ENCODE data around the gene ANKRD10. TPM values are rescaled to one million over a fixed set of nuclear protein-coding genes. Genes with fewer than 3 reads are reported as not detected.
A peak's percentile ranks its signal among the peaks of the same experiment; 100 is the strongest.

The ANKRD10 gene
- total and polyA plus RNA-seq, 2 of the 8 experiments (the other 6 are each of a cell fraction or from before 2014, with no cell fraction given) = 146 to 218 TPM

DNA sequence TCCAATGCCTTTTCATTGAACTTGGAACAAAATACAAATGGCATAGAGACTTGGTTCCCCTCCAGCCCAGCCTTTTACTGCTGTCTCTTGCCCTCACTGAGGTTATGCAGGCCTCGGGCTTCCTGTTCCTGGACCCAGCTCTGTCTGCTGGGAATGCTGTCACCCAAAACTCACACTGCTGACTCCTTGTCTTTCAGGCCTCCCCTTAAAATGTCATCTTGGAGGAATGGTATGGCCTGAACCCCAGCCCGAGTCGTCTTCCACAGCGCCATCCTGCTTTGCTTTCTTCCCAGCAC lies 9.7 kb upstream of the ANKRD10 start:
- Histone ChIP-seq H4K91ac (replicated peaks; ENCODE audit: insufficient read length, low read length) (no peak overlapping the region), H2AK5ac (ENCODE audit: low read depth, low read length) (no peak overlapping the region), H3K18ac (ENCODE audit: extremely low read depth, low read length) (no peak overlapping the region), H3K79me1 (ENCODE audit: low read depth, low read length) (no peaks in the 10 kb centered on the region), H3K36me3 (ENCODE audit: control insufficient read depth in 2 of 4, insufficient read depth in 4 of 4, low read length in 3 of 4) (no peaks in the 10 kb centered on the region), H3K56ac (replicated peaks; ENCODE audit: insufficient read length, low read depth, low read length) (no peak overlapping the region), H4K20me1 (replicated peaks in 1 of 2; ENCODE audit: control insufficient read depth in 1 of 2, insufficient read depth in 2 of 2, low read length in 2 of 2) (no peaks in the 10 kb centered on the region), H2BK15ac (ENCODE audit: low read length) (no peak overlapping the region), H3K79me2 (ENCODE audit: control insufficient read depth in 1 of 2, insufficient read depth in 2 of 2, low read length in 2 of 2) (no peaks in the 10 kb centered on the region), H3K27ac (ENCODE audit: low read depth, low read length) (no peak overlapping the region), H2BK12ac (ENCODE audit: low read depth, low read length) (no peak overlapping the region), H3K23ac (ENCODE audit: insufficient read length) (no peak overlapping the region), H2BK5ac (ENCODE audit: low read depth, low read length) (no peak overlapping the region), H3K14ac (ENCODE audit: insufficient read length) (no peak overlapping the region), H3K4me1 (replicated peaks in 1 of 4; ENCODE audit: control insufficient read depth in 3 of 4, insufficient read depth in 4 of 4, low read length in 3 of 4) (peaks cover 0 to 8% (median 2%) of the 10 kb centered on the region in 4 experiments; a peak in 2 of 7 replicates), H3K4ac (replicated peaks; ENCODE audit: insufficient read length, low read depth, low read length) (no peak overlapping the region), H3K4me2 (ENCODE audit: insufficient read depth in 1 of 2, low read depth in 2 of 2, low read length in 2 of 2) (no peak overlapping the region), H3K9ac (replicated peaks in 1 of 4; ENCODE audit: extremely low read depth in 1 of 4, low read depth in 3 of 4, low read length in 3 of 4) (no peak overlapping the region), H3K23me2 (ENCODE audit: low read depth, low read length) (no peaks in the 10 kb centered on the region), H4K5ac (ENCODE audit: insufficient read length, low read depth, low read length) (no peak overlapping the region), H2AFZ (ENCODE audit: low read length) (0 out of 2 replicates have a peak overlapping the region, but pooled peaks have one; percentile 15), H4K8ac (ENCODE audit: extremely low read depth, insufficient read depth, low read length) (no peak overlapping the region), H2BK20ac (ENCODE audit: low read length) (no peak overlapping the region), H3K9me3 (ENCODE audit: insufficient read depth in 2 of 2, low read depth in 1 of 2, low read length in 1 of 2) (peaks cover 0 to 4% of the 10 kb centered on the region in 2 experiments; a peak in 1 of 4 replicates), H3K27me3 (replicated peaks in 1 of 4; ENCODE audit: control insufficient read depth in 3 of 4, extremely low read depth in 1 of 4, insufficient read depth in 3 of 4, low read length in 3 of 4) (no peaks in the 10 kb centered on the region), H3K4me3 (ENCODE audit: extremely low read depth in 1 of 4, insufficient read depth in 2 of 4, low read depth in 3 of 4, low read length in 4 of 4) (no peak overlapping the region), H2BK120ac (replicated peaks; ENCODE audit: low read depth, low read length) (no peak overlapping the region)
- TF ChIP-seq CBX8 (IDR thresholded peaks at IDR 0.05; ENCODE audit: borderline replicate concordance, low read depth, low read length) (no peak), RFX5 (IDR thresholded peaks at IDR 0.05; ENCODE audit: borderline replicate concordance, low read depth, low read length) (no peak), MAFK (IDR thresholded peaks at IDR 0.05; ENCODE audit: low read depth, low read length) (no peak), RXRA (IDR thresholded peaks at IDR 0.05; ENCODE audit: insufficient read depth, low read depth, low read length) (no peak), POU5F1 (IDR thresholded peaks at IDR 0.05; ENCODE audit: low read depth, low read length) (no peak), CEBPB (IDR thresholded peaks at IDR 0.05; ENCODE audit: low read depth, low read length) (no peak), CHD1 (IDR thresholded peaks at IDR 0.05; ENCODE audit: low read depth, low read length) (no peak), BACH1 (IDR thresholded peaks at IDR 0.05; ENCODE audit: low read length) (no peak)
- ChIA-PET POLR2A (ENCODE audit: partially characterized antibody) (interaction anchor here (0.5 to 1.7 kb wide), 6 partner anchors 9 to 313 kb away, joined by 3 to 7 read pairs (median 4); partner anchors contain the start of gene ANKRD10), CTCF (ENCODE audit: partially characterized antibody) (interaction anchor here (0.6 to 3.5 kb wide), 26 partner anchors 9 to 331 kb away, joined by 3 to 14 read pairs (median 4); partner anchors contain the start of genes ANKRD10 and NAXD)
- FAIRE-seq (no peak), DNase-seq (ENCODE audit: low read depth in 1 of 2, low spot score in 2 of 2) (peak in 1 of 2 experiments; percentile 33)
- WGBS, 2 experiments (ENCODE audit: extremely low coverage in 1 of 2, insufficient coverage in 1 of 2, insufficient read length in 1 of 2, insufficient replicate concordance in 2 of 2, low coverage in 1 of 2, low lambda C conversion rate in 2 of 2, missing lambda C conversion rate in 1 of 2) = 89% methylated on average over 4 of the region's 4 CpGs; no CpG with 5 or more reads in 1 of the 2 experiments

Data from H1 (cell line).